Mucosa of gallbladder (tissue), 1 donor: ENCODE measurements around the gene DYNLT5. TPM values are rescaled to one million over a fixed set of nuclear protein-coding genes. Genes with fewer than 3 reads are reported as not detected.
A peak's percentile ranks its signal among the peaks of the same experiment; 100 is the strongest.
"Not testable (repeated sequence)": the region's sequence is repeated elsewhere in the genome, so short reads cannot be mapped to it uniquely, and the experiment has no call there.

Experiments
- DNase-seq: peaks from one replicate; pipeline ENCODE4 v3.0.0-alpha.2; 2020; ENCODE audit warnings: low spot score
- total RNA-seq: library from RNA; stranded (reverse); gene quantifications from one replicate; pipeline ENCODE4 v1.2.1, GENCODE V29; 2021
- donor health status: DM: no; HTN: no; CAD: no.

The DYNLT5 gene
- 0.32 TPM for total RNA-seq

DNA sequence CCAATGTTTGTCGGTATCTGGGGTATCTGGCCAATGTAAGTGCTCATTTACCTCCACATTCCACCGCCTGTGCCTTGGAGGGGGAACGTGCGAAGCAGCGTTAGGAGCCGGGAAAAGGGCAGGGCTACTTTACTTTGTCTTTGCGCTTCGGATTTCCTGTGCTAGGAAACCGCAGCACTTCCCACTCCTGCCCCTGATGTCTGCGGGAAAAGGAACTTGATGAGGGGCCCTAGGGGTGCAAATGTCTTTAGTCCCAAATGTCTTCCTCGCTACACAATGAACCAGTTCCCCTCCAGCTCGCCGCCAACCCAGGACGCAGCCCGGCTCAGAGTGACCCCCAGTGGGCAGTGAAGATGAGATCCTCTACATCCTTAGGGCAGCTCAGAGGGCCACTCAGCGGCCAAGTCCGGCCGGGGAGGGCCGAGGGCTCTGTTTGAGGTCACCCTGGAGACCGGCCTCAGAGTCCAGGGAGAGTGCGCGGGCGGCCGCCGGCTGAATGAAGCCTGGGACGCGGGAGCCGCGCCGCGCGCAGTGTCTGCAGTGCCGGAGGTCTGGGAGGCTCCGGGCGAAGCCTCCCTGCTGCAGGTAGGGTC, at the start of gene DYNLT5:
Gene DYNLT5, plus strand, starts transcription at position 460 of the 593 bp plus-strand sequence. CDS start 2,200 bp downstream, outside the sequence.
- peak; percentile 43 for DNase-seq

DNA sequence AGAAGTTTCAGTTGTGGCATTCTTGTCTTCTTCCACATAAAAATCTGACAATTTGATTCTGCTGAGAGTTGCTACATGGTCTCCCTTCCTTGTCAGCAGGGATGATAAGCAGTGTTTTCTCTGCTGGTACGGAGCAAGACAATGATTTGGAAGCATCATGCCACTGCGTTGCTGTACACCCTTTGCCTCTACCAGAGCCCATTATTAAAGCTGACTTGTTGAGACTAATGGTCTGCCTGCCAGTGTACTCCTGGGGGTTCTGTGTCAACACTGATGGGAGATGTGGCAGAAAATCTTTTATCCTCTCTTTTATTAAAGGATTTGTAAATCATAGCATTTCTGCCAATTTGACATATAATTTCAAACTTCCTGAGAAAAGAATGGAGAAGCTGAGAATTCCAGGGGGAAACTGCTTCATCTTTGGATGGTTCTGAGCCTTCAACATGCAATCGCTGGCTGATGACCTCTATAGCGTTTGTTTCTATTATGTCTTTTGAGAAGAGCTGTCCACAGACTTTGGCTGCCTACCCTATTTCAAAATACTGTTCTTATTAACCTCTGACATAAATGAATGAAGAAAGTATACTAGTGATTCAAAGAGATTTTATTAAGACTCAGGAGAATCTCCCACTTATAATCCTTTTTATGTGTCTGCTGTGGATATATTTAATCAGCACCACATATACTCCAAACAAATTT, 47.9 kb upstream of the DYNLT5 start:
- DNase-seq: no peak

DNA sequence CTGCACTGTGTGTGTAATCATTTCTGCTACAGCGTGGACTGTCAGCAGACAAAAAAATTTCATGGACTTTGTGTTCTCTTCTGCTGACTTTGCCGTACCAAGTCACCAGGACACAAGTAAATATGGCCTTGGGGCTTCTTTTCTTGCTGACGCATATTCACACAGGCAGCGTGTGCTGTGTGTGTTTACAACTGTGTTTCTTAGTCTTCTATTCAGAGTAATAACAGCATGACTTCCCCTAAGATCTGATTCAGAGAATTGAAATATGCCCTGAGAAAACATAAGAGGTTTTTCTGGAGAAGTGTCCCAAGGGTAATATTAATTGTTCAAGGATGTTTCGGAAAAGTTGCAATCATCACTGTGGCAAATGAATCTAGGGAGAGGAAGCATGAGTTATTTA, 47.1 kb upstream of the DYNLT5 start:
- DNase-seq: no peak

DNA sequence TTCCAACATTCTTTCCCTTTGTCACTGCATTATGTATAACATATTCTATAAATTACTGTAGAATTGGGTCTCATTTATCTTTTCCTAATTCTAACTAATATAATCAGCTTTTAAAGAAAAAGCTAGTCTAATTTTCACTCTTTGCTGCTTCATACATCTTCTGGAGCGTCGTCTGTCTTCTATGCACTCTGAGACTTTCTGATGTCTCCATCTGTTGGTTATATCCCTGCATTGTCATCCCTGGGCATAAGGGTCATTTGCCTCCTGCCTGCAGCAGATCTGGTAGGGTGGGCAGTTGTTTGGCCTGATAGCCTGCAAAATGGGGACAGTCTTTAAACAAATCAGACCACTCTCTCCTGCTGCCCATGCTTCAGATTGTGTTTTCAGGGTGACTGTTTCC, 40.8 kb upstream of the DYNLT5 start:
- DNase-seq: no peak

- no peak for DNase-seq
These were observed 39.4 kb upstream of the DYNLT5 start for GRCh38 chr1:66712839-66713238.

GRCh38 chr1:66723985-66724384, 28.3 kb upstream of the DYNLT5 start:
- no peak for DNase-seq

- DNase-seq: peak; percentile 47
These were observed 26.2 kb upstream of the DYNLT5 start for GRCh38 chr1:66725885-66726665.

- DNase-seq: no peak
These were observed 24.2 kb upstream of the DYNLT5 start for GRCh38 chr1:66728021-66728420.

DNA sequence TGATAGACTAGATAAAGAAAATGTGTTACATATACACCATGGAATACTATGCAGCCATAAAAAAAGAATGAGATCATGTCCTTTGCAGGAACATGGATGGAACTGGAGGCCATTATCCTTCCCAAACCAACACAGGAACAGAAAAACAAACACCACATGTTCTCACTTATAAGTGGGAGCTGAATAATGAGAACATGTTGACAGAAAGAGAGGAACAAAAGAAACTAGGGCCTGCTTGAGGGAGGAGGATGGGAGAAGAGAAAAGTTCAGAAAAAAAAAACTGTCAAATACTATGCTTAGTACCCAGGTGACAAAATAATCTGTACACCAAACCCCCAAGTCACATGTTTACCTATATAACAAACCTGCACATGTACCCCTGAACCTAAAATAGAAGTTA, 23.5 kb upstream of the DYNLT5 start:
- not testable (repeated sequence) for DNase-seq

GRCh38 chr1:66729119-66729518, 23.1 kb upstream of the DYNLT5 start:
- no peak for DNase-seq

DNA sequence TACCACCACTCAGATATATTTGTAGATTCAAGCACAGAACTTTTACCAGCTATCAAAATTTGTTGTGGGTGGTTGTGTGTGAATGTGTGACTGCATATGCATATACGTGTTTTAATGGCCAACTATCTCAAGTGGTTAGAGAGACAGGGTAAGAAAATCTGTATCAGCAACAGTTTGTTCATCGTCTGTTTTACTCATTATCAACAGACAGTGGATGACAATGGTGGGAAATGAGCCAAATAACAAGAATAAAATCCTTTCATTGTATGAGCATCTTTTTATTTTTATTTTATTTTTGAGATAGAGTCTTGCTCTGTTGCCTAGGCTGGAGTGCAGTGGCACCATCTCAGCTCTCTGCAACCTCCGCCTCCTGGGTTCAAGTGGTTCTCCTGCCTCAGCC, 22.7 kb upstream of the DYNLT5 start:
- DNase-seq: no peak

DNA sequence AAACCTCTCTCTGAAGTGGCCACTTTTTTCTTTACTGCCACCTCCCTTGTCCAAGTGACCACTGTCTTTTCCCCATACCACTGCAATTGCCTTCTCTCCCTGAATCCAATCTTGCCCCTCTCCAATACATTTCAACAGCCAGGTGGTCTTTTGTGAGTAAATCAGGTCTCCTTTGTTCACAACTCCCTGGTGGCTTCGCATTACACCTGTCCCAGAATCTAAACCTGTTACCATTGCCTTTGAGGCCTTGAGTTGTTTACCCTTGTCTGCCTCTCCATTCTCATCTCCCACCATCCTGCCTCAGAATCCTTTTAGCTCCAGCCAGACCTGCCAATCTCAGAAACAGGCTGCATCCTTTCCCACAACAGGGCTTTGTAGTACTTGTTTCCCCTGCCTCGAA, 21.8 kb upstream of the DYNLT5 start:
- no peak for DNase-seq

- DNase-seq: no peak
These were observed 20.9 kb upstream of the DYNLT5 start for GRCh38 chr1:66731170-66731865.

- no peak for DNase-seq
These were observed 19.7 kb upstream of the DYNLT5 start for GRCh38 chr1:66732407-66733166.

DNA sequence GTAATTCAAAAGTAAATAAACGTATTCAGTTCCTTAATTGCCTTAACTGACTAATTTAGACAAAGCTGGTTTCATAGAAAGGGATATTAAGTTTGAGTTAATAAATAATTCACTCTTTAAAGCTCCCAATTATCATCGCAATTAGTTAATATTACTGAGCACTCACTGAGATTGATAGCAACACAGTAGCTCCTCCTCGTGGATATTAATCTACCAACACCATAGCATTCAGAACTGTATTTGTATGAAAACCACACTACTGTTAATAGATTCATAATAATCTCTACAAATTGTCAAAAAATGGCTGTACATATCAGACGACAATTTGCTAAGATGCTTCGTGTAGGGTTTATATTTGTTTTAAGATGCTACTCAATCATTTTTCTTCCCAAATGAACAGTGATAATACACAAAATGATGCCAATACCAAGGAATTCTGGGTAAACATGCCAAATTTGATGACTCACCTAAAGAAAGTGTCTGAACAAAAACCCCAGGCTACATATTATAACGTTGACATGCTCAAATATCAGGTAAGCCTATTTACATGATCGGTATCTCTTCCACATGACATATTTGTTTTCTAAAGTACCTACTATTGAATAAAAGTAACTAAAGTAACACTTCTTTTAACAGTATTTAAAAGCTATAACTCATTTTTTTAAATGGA, 18.8 kb upstream of the DYNLT5 start:
- DNase-seq: no peak

- not testable (repeated sequence) for DNase-seq
These were observed 17.7 kb upstream of the DYNLT5 start for GRCh38 chr1:66734531-66734930.

- DNase-seq: no peak
These were observed 14.4 kb upstream of the DYNLT5 start for GRCh38 chr1:66737836-66738235.

DNA sequence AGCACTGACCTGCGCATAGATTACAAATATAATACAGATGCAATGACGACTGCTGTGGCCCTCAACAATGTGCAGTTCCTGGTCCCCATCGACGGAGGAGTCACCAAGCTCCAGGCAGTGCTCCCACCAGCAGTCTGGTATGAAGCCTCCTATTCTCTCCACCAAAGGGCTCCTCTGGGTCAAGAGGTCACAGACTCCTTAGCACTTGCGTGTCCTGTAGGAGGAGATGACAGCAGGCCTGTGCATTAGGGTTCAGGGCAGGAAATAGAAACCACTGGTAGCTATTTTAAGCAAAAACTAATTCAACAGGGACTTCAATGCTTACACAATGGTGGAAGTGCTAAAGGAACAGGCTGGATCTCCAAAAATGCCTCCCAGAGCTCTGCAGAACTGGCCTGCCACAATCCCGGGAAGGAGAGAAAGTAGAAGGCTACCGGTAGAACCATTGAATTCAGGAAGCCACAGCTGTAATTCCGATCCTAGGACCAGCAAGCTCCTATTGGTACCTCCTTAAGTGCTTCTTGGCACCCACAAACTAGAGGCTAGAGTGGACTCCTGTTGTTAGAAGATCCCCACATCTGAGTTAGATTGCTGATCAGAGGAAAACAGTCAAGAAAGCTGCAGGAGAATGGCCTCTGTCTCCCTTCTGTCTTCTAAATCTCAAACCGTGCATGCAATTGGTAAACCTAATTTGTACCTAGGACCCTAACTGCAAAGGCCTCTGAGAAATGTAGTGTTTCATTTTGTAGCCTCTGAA, 12.7 kb upstream of the DYNLT5 start:
- no peak for DNase-seq

DNA sequence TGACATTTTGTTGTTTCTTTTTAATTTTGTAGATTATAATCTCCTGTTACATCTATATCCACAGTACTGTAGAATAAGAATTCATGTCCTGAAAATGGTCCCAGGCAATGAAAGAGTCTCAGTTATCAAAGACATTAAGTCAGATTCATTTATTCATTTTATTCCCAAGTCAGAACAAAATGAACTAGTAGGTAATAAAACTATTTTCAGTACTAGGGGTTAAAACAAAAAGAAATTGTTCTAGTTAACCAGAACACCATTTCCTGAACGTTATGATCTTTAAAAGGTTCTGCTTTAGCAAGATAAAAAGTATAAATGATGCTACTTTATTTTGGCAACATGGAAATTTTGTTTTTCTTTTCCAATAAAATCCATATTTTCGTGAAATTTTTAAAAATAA, 6.8 kb upstream of the DYNLT5 start:
- no peak for DNase-seq

DNA sequence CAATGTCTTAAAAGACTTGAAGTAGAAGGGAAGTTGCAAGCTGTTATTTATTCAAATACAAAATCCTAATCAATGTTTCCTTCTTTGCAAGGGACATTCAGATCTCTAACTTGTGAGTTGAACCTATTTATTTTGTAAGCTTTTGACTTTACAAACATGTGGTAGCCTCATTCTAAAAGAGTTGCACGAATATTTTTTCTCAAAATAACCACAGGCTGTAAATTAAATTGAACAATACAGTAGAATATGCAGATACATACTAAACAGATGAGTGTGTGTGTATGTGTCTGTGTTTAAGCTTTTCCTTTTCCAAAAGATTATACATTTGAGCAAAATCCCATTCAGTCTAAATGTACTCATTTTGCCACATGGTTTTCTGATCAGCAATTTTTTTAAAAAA, 4.8 kb upstream of the DYNLT5 start:
- DNase-seq: no peak
